Stimulated activated CD4-positive, alpha-beta T cell treated with anti-CD3 and anti-CD28 coated beads, Interleukin-15, amount 100 ng/mL, for 1 hour (primary cell): Measurements from ENCODE around the gene MYH16.
"Not testable (repeated sequence)": the region's sequence is repeated elsewhere in the genome, so short reads cannot be mapped to it uniquely, and the experiment has no call there.

ENCODE experiments used
- DNase-seq, 2 donors: peaks; one replicate each; pipeline ENCODE4 v3.0.0-alpha.2; 2020; ENCODE audit warnings: low read depth in 1 of 2, low spot score in 1 of 2

MYH16 gene

GRCh38 chr7:99350641-99351040 lies 78.0 kb downstream of the MYH16 start:
- DNase-seq, result not testable (repeated sequence)

DNA sequence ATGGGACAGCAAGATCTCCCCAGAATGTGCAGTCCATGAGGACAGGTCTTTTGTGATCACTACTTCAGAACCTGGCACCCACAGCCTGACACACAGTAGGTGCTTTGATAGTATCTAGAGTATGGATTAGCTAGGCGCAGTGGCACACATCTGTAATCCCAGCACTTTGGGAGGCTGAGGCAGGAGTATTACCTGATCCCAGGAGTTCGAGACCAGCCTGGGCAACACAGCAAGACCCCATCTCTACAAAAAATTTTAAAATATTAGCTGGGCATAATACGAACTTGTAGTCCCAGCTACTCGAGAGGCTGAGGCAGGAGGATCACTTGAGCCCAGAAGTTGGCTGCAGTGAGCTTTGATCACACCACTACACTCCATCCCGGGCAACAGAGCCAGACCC lies 79.6 kb downstream of the MYH16 start:
- DNase-seq, result no peak

- DNase-seq, result no peak
These were observed 82.5 kb downstream of the MYH16 start for GRCh38 chr7:99355098-99355497.

GRCh38 chr7:99357701-99358490 lies 85.3 kb downstream of the MYH16 start:
- DNase-seq, result no peak

GRCh38 chr7:99358521-99358920 lies 85.9 kb downstream of the MYH16 start:
- DNase-seq, result not testable (repeated sequence)

DNA sequence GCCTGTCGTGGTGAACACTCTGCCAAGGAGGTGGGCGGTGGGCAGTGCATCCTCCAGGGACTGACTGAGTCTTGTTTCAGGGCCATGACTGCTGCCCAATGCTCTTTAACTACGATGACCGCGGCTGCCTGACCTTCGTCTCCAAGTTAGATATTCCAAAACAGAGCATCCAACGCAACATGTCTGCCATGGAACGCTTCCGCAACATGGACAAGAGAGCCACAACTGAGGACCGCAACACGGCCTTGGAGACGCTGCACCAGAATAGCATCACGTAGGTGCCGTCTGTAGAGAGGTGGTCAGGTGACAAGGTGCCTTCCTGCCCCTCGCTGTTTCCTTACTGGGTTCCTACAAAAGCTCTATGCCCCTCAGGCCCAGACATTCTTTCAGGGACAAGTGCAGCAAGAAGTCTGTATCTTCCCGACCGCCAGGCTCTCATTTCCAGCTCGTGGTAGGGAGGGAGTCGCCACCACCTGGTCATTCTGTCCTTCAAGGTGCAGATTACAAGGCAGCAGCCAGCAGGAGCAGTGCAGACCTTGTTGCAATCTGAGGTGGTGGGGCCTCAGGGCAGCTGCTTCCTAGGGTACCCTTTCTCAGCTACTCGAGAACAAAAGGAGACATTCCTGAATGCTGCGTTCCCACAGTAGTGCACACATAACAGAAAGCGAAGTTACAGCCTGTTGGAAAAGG lies 87.0 kb downstream of the MYH16 start:
- DNase-seq, result no peak
